HG03095 (cell line): ENCODE results near the gene GPC6.
"Not testable (repeated sequence)": the region's sequence is repeated elsewhere in the genome, so short reads cannot be mapped to it uniquely, and the experiment has no call there.

Experiments
- ATAC-seq: cut with Tn5 transposase; IDR thresholded peaks from one replicate; pipeline ENCODE4 v1.9.1; 2021; ENCODE audit warnings: moderate library complexity; ENCODE audit not compliant: unreplicated experiment

Gene GPC6

GRCh38 chr13:94181461-94182107 is 955.0 kb downstream of the GPC6 start:
- no peak for ATAC-seq

- no peak for ATAC-seq
Measured at GRCh38 chr13:94182185-94182761, 955.7 kb downstream of the GPC6 start.

GRCh38 chr13:94186470-94186869 is 959.9 kb downstream of the GPC6 start:
- ATAC-seq, result no peak

- ATAC-seq, result no peak
Measured at GRCh38 chr13:94188201-94188854, 961.7 kb downstream of the GPC6 start.

- no peak for ATAC-seq
Measured at GRCh38 chr13:94192431-94192975, 965.9 kb downstream of the GPC6 start.

- no peak for ATAC-seq
Measured at GRCh38 chr13:94195715-94196114, 969.1 kb downstream of the GPC6 start.

- no peak for ATAC-seq
Measured at GRCh38 chr13:94196413-94196812, 969.8 kb downstream of the GPC6 start.

- no peak for ATAC-seq
Measured at GRCh38 chr13:94198681-94199080, 972.1 kb downstream of the GPC6 start.

GRCh38 chr13:94199135-94199534 is 972.5 kb downstream of the GPC6 start:
- ATAC-seq, result no peak

GRCh38 chr13:94201022-94201421 is 974.4 kb downstream of the GPC6 start:
- no peak for ATAC-seq

- ATAC-seq, result no peak
Measured at GRCh38 chr13:94204163-94204562, 977.6 kb downstream of the GPC6 start.

- ATAC-seq, result no peak
Measured at GRCh38 chr13:94204946-94205345, 978.3 kb downstream of the GPC6 start.

GRCh38 chr13:94205896-94206295 is 979.3 kb downstream of the GPC6 start:
- no peak for ATAC-seq

GRCh38 chr13:94209117-94209516 is 982.5 kb downstream of the GPC6 start:
- ATAC-seq, result no peak

GRCh38 chr13:94209913-94210312 is 983.3 kb downstream of the GPC6 start:
- not testable (repeated sequence) for ATAC-seq

GRCh38 chr13:94210816-94211215 is 984.2 kb downstream of the GPC6 start:
- ATAC-seq, result no peak

- no peak for ATAC-seq
Measured at GRCh38 chr13:94212196-94212595, 985.6 kb downstream of the GPC6 start.

- ATAC-seq, result no peak
Measured at GRCh38 chr13:94214121-94214520, 987.5 kb downstream of the GPC6 start.

- ATAC-seq, result no peak
Measured at GRCh38 chr13:94214975-94215374, 988.4 kb downstream of the GPC6 start.

- ATAC-seq, result no peak
Measured at GRCh38 chr13:94216476-94216875, 989.9 kb downstream of the GPC6 start.

GRCh38 chr13:94217370-94217769 is 990.8 kb downstream of the GPC6 start:
- ATAC-seq, result no peak

GRCh38 chr13:94218537-94218936 is 991.9 kb downstream of the GPC6 start:
- ATAC-seq, result no peak
